ENCODE results near the gene KCNJ4.
"Not testable (repeated sequence)": the region's sequence is repeated elsewhere in the genome, so short reads cannot be mapped to it uniquely, and the experiment has no call there.

The KCNJ4 gene

GRCh38 chr22:38427940-38428339, 27.1 kb downstream of the KCNJ4 start:
- no peak for DNase-seq

GRCh38 chr22:38427465-38427864, 27.5 kb downstream of the KCNJ4 start:
- no peak for DNase-seq

- DNase-seq = no peak
Measured at GRCh38 chr22:38426628-38427027, 28.4 kb downstream of the KCNJ4 start.

GRCh38 chr22:38424525-38425080, 30.4 kb downstream of the KCNJ4 start:
- DNase-seq = no peak

GRCh38 chr22:38423512-38424503, 31.2 kb downstream of the KCNJ4 start:
- peak; percentile 15 for DNase-seq

GRCh38 chr22:38422611-38423511, 32.1 kb downstream of the KCNJ4 start:
- no peak for DNase-seq

GRCh38 chr22:38420734-38421133, 34.3 kb downstream of the KCNJ4 start:
- DNase-seq = no peak

- no peak for DNase-seq
Measured at GRCh38 chr22:38419858-38420160, 35.2 kb downstream of the KCNJ4 start.

- no peak for DNase-seq
Measured at GRCh38 chr22:38419121-38419857, 35.7 kb downstream of the KCNJ4 start.

- no peak for DNase-seq
Measured at GRCh38 chr22:38418589-38418988, 36.4 kb downstream of the KCNJ4 start.

GRCh38 chr22:38417252-38418060, 37.5 kb downstream of the KCNJ4 start:
- DNase-seq = no peak

- DNase-seq = no peak
Measured at GRCh38 chr22:38416621-38417251, 38.3 kb downstream of the KCNJ4 start.

- DNase-seq = no peak
Measured at GRCh38 chr22:38415561-38416321, 39.3 kb downstream of the KCNJ4 start.

GRCh38 chr22:38415046-38415445, 40.0 kb downstream of the KCNJ4 start:
- DNase-seq = no peak

GRCh38 chr22:38414009-38414395, 41.0 kb downstream of the KCNJ4 start:
- DNase-seq = no peak

GRCh38 chr22:38413085-38414008, 41.7 kb downstream of the KCNJ4 start:
- DNase-seq = no peak

GRCh38 chr22:38412435-38413084, 42.4 kb downstream of the KCNJ4 start:
- DNase-seq = no peak

GRCh38 chr22:38411016-38411415, 44.0 kb downstream of the KCNJ4 start:
- no peak for DNase-seq

- not testable (repeated sequence) for DNase-seq
Measured at GRCh38 chr22:38409916-38410315, 45.1 kb downstream of the KCNJ4 start.
